IMR-90 (cell line): Measurements from ENCODE around the gene CYP19A1. TPM values are rescaled to one million over a fixed set of nuclear protein-coding genes. Genes with fewer than 3 reads are reported as not detected.
"Not testable (repeated sequence)": the region's sequence is repeated elsewhere in the genome, so short reads cannot be mapped to it uniquely, and the experiment has no call there.

Experiments used
- ATAC-seq: fragments of 200-7000 bp; cut with Tn5 transposase; 2 replicates; pipeline ENCODE4 v1.9.1; 2020; ENCODE audit warnings: low read depth, mild to moderate bottlenecking, moderate library complexity
- BruUV-seq: library from RNA; stranded (reverse); fragments of 400-500 nt; replicated peaks from 2 replicates; lab custom pipeline; 2021; lab: Mats Ljungman, UMichigan
- CTCF ChIA-PET: fragments of 300-600 bp; formaldehyde crosslinking; extraction: SDS; loops from one replicate; lab custom pipeline; 2021; ENCODE audit warnings: antibody characterized with exemption; lab: Yijun Ruan, JAX
- POLR2A ChIA-PET: fragments of 300-600 bp; sonication (Branson Sonifier 250); formaldehyde crosslinking; loops from one replicate; lab custom pipeline; 2022; ENCODE audit warnings: antibody characterized with exemption; ENCODE audit not compliant: unreplicated experiment; lab: Charles Lee
- DNase-seq: peaks from one replicate; pipeline ENCODE4 v3.0.0; 2013
- H2AFZ ChIP-seq: replicated peaks from 2 replicates; pipeline ENCODE3; 2013; ENCODE audit warnings: low read length, mild to moderate bottlenecking; ENCODE audit not compliant: poor library complexity
- H2AK5ac ChIP-seq: 2 replicates; pipeline ENCODE4 v1.6.1; 2013; ENCODE audit warnings: low read depth, low read length, inconsistent platforms
- H2AK9ac ChIP-seq: replicated peaks from 2 replicates; pipeline ENCODE3; 2013; ENCODE audit warnings: mild to moderate bottlenecking, low read depth, low read length, moderate library complexity; ENCODE audit not compliant: poor library complexity
- H2BK120ac ChIP-seq: 2 replicates; pipeline ENCODE4 v1.6.1; 2013; ENCODE audit warnings: low read depth, low read length, inconsistent platforms
- H2BK15ac ChIP-seq: 3 replicates; pipeline ENCODE4 v1.6.1; 2013; ENCODE audit warnings: low read depth, low read length, inconsistent platforms
- H2BK20ac ChIP-seq: 2 replicates; pipeline ENCODE4 v1.6.1; 2013; ENCODE audit warnings: low read depth, mild to moderate bottlenecking, inconsistent platforms, low read length, moderate library complexity
- H2BK5ac ChIP-seq: 2 replicates; pipeline ENCODE4 v1.6.1; 2013; ENCODE audit warnings: mild to moderate bottlenecking, low read depth, low read length, inconsistent platforms; ENCODE audit not compliant: poor library complexity, severe bottlenecking
- H3K14ac ChIP-seq: replicated peaks from 2 replicates; pipeline ENCODE4 v1.6.1; 2013; ENCODE audit warnings: low read depth, low read length, inconsistent platforms
- H3K18ac ChIP-seq: 2 replicates; pipeline ENCODE4 v1.6.1; 2013; ENCODE audit warnings: low read depth, low read length, control low read depth
- H3K23ac ChIP-seq: 2 replicates; pipeline ENCODE4 v1.6.1; 2013; ENCODE audit warnings: low read depth, low read length, inconsistent platforms
- H3K27ac ChIP-seq: 2 replicates; pipeline ENCODE4 v1.5.1; 2013; ENCODE audit warnings: mild to moderate bottlenecking, control low read depth, low read length; ENCODE audit not compliant: insufficient read depth
- H3K27me3 ChIP-seq: 2 replicates; pipeline ENCODE4 v1.6.1; 2013; ENCODE audit warnings: low read length; ENCODE audit not compliant: control insufficient read depth, insufficient read depth
- H3K36me3 ChIP-seq: 2 replicates; pipeline ENCODE4 v1.6.1; 2013; ENCODE audit warnings: low read length, mixed read lengths; ENCODE audit not compliant: control insufficient read depth, insufficient read depth
- H3K4ac ChIP-seq: 2 replicates; pipeline ENCODE4 v1.6.1; 2013; ENCODE audit warnings: low read depth, low read length, inconsistent platforms
- H3K4me1 ChIP-seq: 2 replicates; pipeline ENCODE4 v1.6.1; 2013; ENCODE audit warnings: low read length, mixed read lengths; ENCODE audit not compliant: control insufficient read depth, insufficient read depth
- H3K4me2 ChIP-seq: 2 replicates; pipeline ENCODE4 v1.6.1; 2013; ENCODE audit warnings: low read depth, mild to moderate bottlenecking, control low read depth, low read length, moderate library complexity
- H3K4me3 ChIP-seq: 2 replicates; pipeline ENCODE4 v1.5.1; 2013; ENCODE audit warnings: low read depth, mild to moderate bottlenecking, control low read depth, low read length, moderate library complexity; ENCODE audit not compliant: insufficient read depth
- H3K56ac ChIP-seq: 2 replicates; pipeline ENCODE4 v1.6.1; 2013; ENCODE audit warnings: low read length, inconsistent platforms; ENCODE audit not compliant: insufficient read depth; ENCODE audit errors: extremely low read depth
- H3K79me1 ChIP-seq, 2 experiments: 2 replicates each; pipeline ENCODE4 v1.6.1; 2013; ENCODE audit warnings: low read length in 2 of 2, inconsistent platforms in 1 of 2, low read depth in 1 of 2
- H3K9ac ChIP-seq: 2 replicates; pipeline ENCODE4 v1.6.1; 2013; ENCODE audit warnings: low read depth, low read length, control low read depth
- H3K9me1 ChIP-seq: 2 replicates; pipeline ENCODE4 v1.6.1; 2013; ENCODE audit warnings: low read length, inconsistent platforms; ENCODE audit not compliant: insufficient read depth
- H3K9me3 ChIP-seq: 2 replicates; pipeline ENCODE4 v1.6.1; 2013; ENCODE audit warnings: low read length; ENCODE audit not compliant: control insufficient read depth, insufficient read depth
- H4K20me1 ChIP-seq: 2 replicates; pipeline ENCODE4 v1.6.1; 2013; ENCODE audit warnings: low read length, inconsistent platforms; ENCODE audit not compliant: insufficient read depth
- H4K5ac ChIP-seq: 2 replicates; pipeline ENCODE4 v1.6.1; 2013; ENCODE audit warnings: mild to moderate bottlenecking, low read depth, low read length, control low read depth
- H4K8ac ChIP-seq, 2 experiments: 2 replicates each; pipeline ENCODE4 v1.6.1; 2013; ENCODE audit warnings: low read depth in 2 of 2, low read length in 2 of 2, control low read depth in 1 of 2, inconsistent platforms in 1 of 2
- H4K91ac ChIP-seq: 2 replicates; pipeline ENCODE4 v1.6.1; 2013; ENCODE audit warnings: low read depth, low read length, inconsistent platforms; ENCODE audit not compliant: insufficient read depth
- BHLHE40 ChIP-seq: fragments of 150-350 bp; IDR thresholded peaks from 2 replicates; pipeline ENCODE4 v1.6.1; 2016; ENCODE audit warnings: mild to moderate bottlenecking, low read depth, low read length
- CEBPB ChIP-seq: IDR thresholded peaks from 2 replicates; pipeline ENCODE4 v1.6.1; 2012; ENCODE audit warnings: low read depth, low read length, improper control_type of control experiment
- CHD1 ChIP-seq: IDR thresholded peaks from 2 replicates; pipeline ENCODE4 v1.6.1; 2012; ENCODE audit warnings: low read depth, low read length, improper control_type of control experiment
- FOS ChIP-seq: fragments of 150-350 bp; IDR thresholded peaks from 2 replicates; pipeline ENCODE4 v1.6.1; 2016; ENCODE audit warnings: low read depth, low read length
- MXI1 ChIP-seq: IDR thresholded peaks from 2 replicates; pipeline ENCODE4 v1.6.1; 2012; ENCODE audit warnings: low read depth, mild to moderate bottlenecking, low read length, moderate library complexity, borderline replicate concordance
- NFE2L2 ChIP-seq: fragments of 150-350 bp; IDR thresholded peaks from 2 replicates; pipeline ENCODE4 v1.6.1; 2016; ENCODE audit warnings: low read depth, mild to moderate bottlenecking, low read length
- RCOR1 ChIP-seq: IDR thresholded peaks from 2 replicates; pipeline ENCODE4 v1.6.1; 2012; ENCODE audit warnings: mild to moderate bottlenecking, low read length, improper control_type of control experiment; ENCODE audit not compliant: insufficient replicate concordance
- RFX5 ChIP-seq: IDR thresholded peaks from 2 replicates; pipeline ENCODE4 v1.8.0; 2012; ENCODE audit warnings: low read depth, mild to moderate bottlenecking, low read length, moderate library complexity
- SMC3 ChIP-seq: fragments of 150-350 bp; IDR thresholded peaks from 2 replicates; pipeline ENCODE4 v1.6.1; 2016; ENCODE audit warnings: low read depth, mild to moderate bottlenecking, antibody characterized with exemption, low read length, moderate library complexity
- USF2 ChIP-seq: fragments of 150-350 bp; IDR thresholded peaks from 2 replicates; pipeline ENCODE4 v1.6.1; 2017; ENCODE audit warnings: mild to moderate bottlenecking, antibody characterized with exemption, low read length, low read depth
- WGBS, 2 experiments: methylation state at CpG; one replicate each; pipeline versions ENCODE4 v1.1.5 to v1.1.7; 2013; ENCODE audit warnings: missing lambda C conversion rate in 2 of 2; ENCODE audit not compliant: insufficient read length in 1 of 2; ENCODE audit errors: extremely low coverage in 2 of 2; 5-methylcytosine and 5-hydroxymethylcytosine counted together
- dilution Hi-C: fragments of 300-500 bp; cut with HindIII; formaldehyde crosslinking; loops from one replicate; pipeline ENCODE4 v1.14.3; 2018; ENCODE audit warnings: low sequenced_read_pairs; ENCODE audit not compliant: unreplicated experiment
- in situ Hi-C: fragments of 300-500 bp; cut with MboI; formaldehyde crosslinking; loops from 3 replicates; pipeline ENCODE4 v1.14.3; 2019; ENCODE audit warnings: low sequenced_read_pairs, inconsistent platforms, mixed read lengths
- intact Hi-C: fragments of 100-400 bp; cut with micrococcal nuclease; formaldehyde crosslinking; loops from 2 replicates; pipeline ENCODE4 v1.10.0; 2022
- polyA plus RNA-seq, 3 experiments: library from polyadenylated mRNA; depleted of rRNA; stranded (reverse); fragments of >200 nt; gene quantifications; 2 replicates each; pipeline ENCODE4 v1.2.3, GENCODE V29; 2012; ENCODE audit warnings: low replicate concordance in 1 of 3
- total RNA-seq: library from RNA; depleted of rRNA; stranded (reverse); fragments of >200 nt; gene quantifications from 2 replicates; pipeline ENCODE4 v1.2.3, GENCODE V29; 2012

CYP19A1 gene
- total and polyA plus RNA-seq, 2 of the 4 experiments (the other 2 are of a cell fraction): not detected

- no CpG with 5 or more reads among the region's 2 CpGs for WGBS, 2 experiments
- H3K36me3 ChIP-seq: no peaks in the 10 kb centered on the region
- no peak overlapping the region for H2AK9ac ChIP-seq
- no peak overlapping the region for H4K91ac ChIP-seq
- H2AK5ac ChIP-seq: no peak overlapping the region
- no peak overlapping the region for H3K9ac ChIP-seq
- dilution Hi-C loops (no loop called here), intact Hi-C loops (no loop called here), in situ Hi-C loops (no loop called here)
- no peak overlapping the region for H3K14ac ChIP-seq
- H4K8ac ChIP-seq: no peak overlapping the region
- H3K4me1 ChIP-seq: no peaks in the 10 kb centered on the region
- no peak overlapping the region for H2BK120ac ChIP-seq
- no peak overlapping the region for H2BK15ac ChIP-seq
- no TSS peak for BruUV-seq
- H3K23ac ChIP-seq: no peak overlapping the region
- H3K4me2 ChIP-seq: no peak overlapping the region
- H3K79me1 ChIP-seq: no peaks in the 10 kb centered on the region
- peaks cover 61% of the 10 kb centered on the region for H3K27me3 ChIP-seq
- no peak overlapping the region for H3K4me3 ChIP-seq
- H4K5ac ChIP-seq: no peak overlapping the region
- TF ChIP-seq CEBPB (no peak), USF2 (no peak), RFX5 (no peak), SMC3 (no peak), CHD1 (no peak), RCOR1 (no peak), MXI1 (no peak), BHLHE40 (no peak), FOS (no peak), NFE2L2 (no peak)
- no peak overlapping the region for H3K18ac ChIP-seq
- H2AFZ ChIP-seq: no peak overlapping the region
- no peak overlapping the region for H2BK5ac ChIP-seq
- ChIA-PET CTCF (interaction anchor here (0.6 kb wide), 1 partner anchor 954 kb away, joined by 3 read pairs; no protein-coding TSS in a partner anchor), POLR2A (no interaction called here)
- no peaks in the 10 kb centered on the region for H3K9me1 ChIP-seq
- H4K20me1 ChIP-seq: no peaks in the 10 kb centered on the region; the same call in 1 of the 2 replicates
- no peak overlapping the region for H2BK20ac ChIP-seq
- peaks cover 11% of the 10 kb centered on the region for H3K9me3 ChIP-seq
- no peak overlapping the region for H3K56ac ChIP-seq
- H3K4ac ChIP-seq: no peak overlapping the region
- DNase-seq (no peak), ATAC-seq (no peak)
- H3K27ac ChIP-seq: no peak overlapping the region
Measured at GRCh38 chr15:51262463-51262862, 75.9 kb downstream of the CYP19A1 start.

- H3K4me2 ChIP-seq, H2AK5ac ChIP-seq, H3K4ac ChIP-seq, H3K9ac ChIP-seq, H3K23ac ChIP-seq, H3K18ac ChIP-seq, H3K27ac ChIP-seq, POLR2A ChIA-PET, dilution Hi-C loops, BruUV-seq, intact Hi-C loops, H3K9me1 ChIP-seq, H3K36me3 ChIP-seq, H3K4me3 ChIP-seq, H2AFZ ChIP-seq, ATAC-seq, H4K20me1 ChIP-seq, H3K56ac ChIP-seq, DNase-seq, H3K79me1 ChIP-seq, H4K8ac ChIP-seq, H3K4me1 ChIP-seq, H2BK15ac ChIP-seq, H2BK5ac ChIP-seq, H4K91ac ChIP-seq, H4K5ac ChIP-seq, in situ Hi-C loops, H2AK9ac ChIP-seq, H3K14ac ChIP-seq, H2BK20ac ChIP-seq, CTCF ChIA-PET, H2BK120ac ChIP-seq: not testable (repeated sequence)
- peaks cover 11% of the 10 kb centered on the region for H3K9me3 ChIP-seq
- peaks cover 59% of the 10 kb centered on the region for H3K27me3 ChIP-seq
- no CpG with 5 or more reads among the region's 7 CpGs for WGBS, 2 experiments
Measured at GRCh38 chr15:51261113-51261512, 77.3 kb downstream of the CYP19A1 start.
